IPS-NIHi11 (cell line): Measurements from ENCODE around the gene TNFRSF25.
A peak's percentile ranks its signal among the peaks of the same experiment; 100 is the strongest.

Experiments used
- DNase-seq: peaks from one replicate; pipeline ENCODE4 v3.0.0; 2012; ENCODE audit warnings: mixed read lengths, low spot score

TNFRSF25 gene

DNA sequence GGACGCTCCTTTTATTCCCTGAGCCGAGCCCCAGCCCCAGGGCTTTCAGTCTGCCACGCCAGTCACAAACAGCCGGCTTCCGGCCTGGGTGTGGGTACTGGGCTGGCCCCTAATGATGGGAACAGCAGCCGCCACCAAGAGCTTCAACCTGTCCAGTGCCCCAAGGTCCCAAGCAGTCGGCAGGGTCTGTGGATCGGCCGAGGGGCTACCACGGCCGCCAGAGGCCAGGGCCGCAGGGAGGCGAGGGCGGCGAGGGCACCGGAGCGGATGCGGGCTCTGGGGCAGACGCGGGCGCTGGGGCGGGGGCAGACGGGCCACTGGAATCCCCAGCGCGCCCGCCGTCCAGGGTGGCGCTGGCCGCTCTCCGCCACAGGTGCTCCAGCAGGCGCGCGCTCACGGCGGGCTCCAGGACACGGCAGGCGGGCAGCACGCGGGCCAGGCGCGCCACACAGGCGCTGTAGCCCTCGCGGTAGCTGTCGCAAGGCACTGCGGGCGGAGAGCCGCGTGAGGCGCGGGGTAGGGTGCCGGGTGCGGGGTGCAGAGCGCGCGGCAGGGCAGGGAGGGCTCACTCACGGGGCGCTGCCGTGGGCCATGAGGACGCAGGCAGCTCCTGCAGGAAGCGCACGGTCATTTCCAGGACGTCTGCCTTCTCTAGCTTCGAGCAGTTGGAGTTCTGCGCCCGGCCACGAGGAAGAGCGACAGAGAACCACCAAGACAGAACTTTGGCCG, 47.1 kb downstream of the TNFRSF25 start:
- no peak for DNase-seq

DNA sequence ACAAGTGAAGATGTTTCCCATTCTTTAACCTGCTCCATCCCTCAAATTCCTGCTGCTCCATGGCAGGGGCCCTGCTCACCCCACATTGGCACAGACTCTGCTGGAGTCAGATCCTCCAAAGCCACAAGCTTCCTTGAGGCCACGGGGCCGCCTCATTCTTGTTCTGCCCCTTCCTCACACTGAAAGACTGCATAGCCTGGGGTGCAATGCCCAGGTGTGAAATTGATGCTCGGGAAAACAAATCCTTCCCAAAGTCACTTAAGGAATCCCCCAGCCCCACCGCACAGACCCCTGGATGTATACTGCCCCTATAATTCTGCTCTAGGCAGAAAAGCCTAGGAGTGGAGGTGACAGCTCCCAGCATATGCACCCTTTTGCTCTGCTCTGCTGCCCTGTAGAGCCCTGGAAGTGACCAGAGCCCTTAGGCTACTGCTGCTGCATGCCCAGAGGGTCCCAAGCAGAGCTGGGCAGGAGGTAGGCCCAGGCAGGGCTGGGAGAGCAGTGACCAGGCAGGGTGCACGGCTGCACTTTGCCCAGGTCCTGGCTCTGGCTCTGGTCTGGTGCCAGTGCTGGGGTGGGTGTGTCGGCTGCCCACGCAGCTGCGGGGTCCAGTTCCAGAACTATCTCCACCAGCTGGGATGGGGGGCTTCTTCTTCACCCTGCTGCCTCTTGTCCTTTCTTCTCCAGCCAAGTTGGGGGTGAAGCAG, 47.9 kb downstream of the TNFRSF25 start:
- DNase-seq = no peak

DNA sequence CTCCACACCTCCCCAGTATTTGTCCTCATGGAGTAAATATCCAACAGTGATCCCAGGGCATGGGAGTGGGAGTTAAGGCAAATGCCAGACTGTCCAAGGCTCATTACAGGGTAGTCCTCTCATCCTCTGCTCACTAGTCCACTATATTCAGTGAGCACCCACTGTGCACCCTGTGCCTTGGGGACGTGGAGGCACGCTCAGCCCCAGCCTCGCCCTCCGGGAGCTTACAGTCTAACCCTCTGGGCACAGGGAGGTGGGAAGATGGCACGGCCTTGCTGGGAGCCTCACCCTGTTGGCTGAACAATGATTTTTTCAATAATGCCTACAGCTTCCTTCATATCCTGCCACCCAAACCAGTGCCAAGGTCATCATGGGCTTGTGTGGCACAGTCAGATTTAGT, 49.1 kb downstream of the TNFRSF25 start:
- no peak for DNase-seq

DNA sequence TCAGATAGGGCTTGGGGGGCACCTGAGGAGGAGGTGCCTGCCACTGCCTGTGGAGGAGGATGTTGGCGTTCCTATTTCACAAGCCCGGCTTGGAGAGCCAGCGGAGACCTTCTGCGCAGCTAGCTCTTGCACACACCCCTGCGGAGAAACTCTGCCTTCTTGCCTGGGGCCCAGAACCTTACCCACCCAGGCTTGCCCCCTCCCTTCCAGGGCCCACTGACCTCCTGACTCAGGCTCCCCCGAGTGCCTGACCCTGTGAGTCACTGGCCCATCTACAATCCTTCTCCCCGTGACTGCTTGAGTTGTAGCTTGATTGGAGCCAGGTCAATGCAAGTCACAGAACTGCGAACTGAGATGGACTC, 49.7 kb downstream of the TNFRSF25 start:
- DNase-seq = no peak

DNA sequence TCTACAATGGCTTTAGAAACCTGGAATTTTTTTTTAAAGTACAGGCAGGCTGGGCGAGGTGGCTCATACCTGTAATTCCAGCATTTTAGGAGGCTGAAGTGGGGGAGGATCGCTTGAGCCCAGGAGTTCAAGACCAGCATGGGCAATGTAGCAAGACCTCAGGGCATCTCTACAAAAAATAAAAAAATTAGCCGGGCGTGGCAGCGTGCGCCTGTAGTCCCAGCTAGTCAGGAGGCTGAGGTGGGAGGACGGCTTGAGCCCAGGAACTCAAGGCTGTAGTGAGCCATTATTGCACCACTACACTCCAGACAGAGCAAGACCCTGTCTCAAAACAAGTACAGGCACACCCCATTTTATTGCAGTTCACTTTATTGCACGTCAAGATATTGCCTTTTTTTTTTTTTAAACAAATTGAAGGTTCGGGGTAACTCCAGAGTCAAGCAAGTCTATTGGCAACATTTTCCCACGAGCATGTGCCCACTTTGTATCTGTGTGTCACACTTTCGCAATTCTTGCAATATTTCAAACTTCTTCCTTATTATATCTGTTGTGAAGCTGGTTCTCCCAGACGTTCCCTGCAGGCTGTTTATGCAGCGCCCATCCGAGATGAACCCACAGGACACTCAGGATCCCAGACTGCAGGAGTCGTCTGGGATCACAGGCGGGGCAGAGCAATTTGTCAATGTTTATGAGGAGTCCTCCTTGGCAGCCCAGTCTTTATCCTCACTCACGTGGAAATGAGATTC, 50.9 kb downstream of the TNFRSF25 start:
- no peak for DNase-seq

DNA sequence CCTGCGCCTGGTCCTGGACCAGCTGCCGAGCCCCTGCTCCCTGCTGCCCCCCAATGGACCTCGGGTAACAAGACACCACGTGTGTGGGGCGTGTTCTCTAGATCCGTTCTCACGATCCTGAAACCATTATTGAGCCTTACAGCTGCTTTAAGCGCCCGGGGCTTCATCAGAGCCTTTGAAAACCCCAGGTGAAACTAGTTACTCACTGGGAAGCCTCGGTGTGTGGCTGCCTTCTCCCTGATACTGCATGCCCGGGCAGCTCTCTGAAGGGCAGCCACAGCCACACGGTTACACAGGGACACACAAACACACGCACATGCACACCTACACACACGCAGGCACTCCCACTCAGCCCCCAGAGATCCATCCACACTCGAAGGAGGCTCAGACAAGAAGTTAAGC, 51.5 kb downstream of the TNFRSF25 start:
- peak; percentile 80 for DNase-seq

DNA sequence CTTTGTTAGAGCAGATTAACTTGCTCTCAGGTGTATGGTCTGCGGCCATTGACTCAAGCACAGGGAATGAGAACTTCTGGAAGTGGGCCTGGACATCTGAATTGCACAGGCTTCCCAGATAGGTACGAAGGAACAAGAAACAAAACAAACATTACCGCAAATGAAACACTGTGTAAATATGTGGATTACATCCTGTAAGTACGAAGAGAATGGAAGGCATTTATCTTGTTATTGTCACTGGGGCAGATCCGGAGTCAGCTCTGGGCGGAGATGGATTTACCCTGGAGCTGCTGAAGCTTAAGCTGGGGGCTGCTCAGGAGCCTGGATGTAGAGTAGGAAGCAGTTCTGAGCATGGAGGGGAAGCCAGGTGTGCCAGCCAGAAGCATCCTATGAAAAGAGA, 53.1 kb downstream of the TNFRSF25 start:
- no peak for DNase-seq
